ENCODE data around the gene DENND1B. TPM values are rescaled to one million over a fixed set of nuclear protein-coding genes. Genes with fewer than 3 reads are reported as not detected.
"Not testable (repeated sequence)": the region's sequence is repeated elsewhere in the genome, so short reads cannot be mapped to it uniquely, and the experiment has no call there.

DENND1B gene
- total RNA-seq, 2 experiments from 2014 or later, result 22.3 to 23.9 TPM

GRCh38 chr1:197575531-197575930 lies 199.7 kb downstream of the DENND1B start:
- CTCF ChIA-PET, H3K9me3 Mint-ChIP-seq, H3K4me1 Mint-ChIP-seq, DNase-seq, POLR2A ChIA-PET, H3K27me3 Mint-ChIP-seq, H3K4me3 Mint-ChIP-seq, H3K27ac Mint-ChIP-seq: not testable (repeated sequence)
- H3K36me3 Mint-ChIP-seq (ENCODE audit: low read depth), result peaks cover 40% of the 10 kb centered on the region

GRCh38 chr1:197572169-197572568 lies 203.1 kb downstream of the DENND1B start:
- H3K9me3 Mint-ChIP-seq, result peaks cover 24% of the 10 kb centered on the region
- no peak overlapping the region for H3K27ac Mint-ChIP-seq
- no peaks in the 10 kb centered on the region for H3K4me1 Mint-ChIP-seq
- no peak overlapping the region for H3K4me3 Mint-ChIP-seq
- H3K27me3 Mint-ChIP-seq, result no peaks in the 10 kb centered on the region
- CTCF ChIA-PET, result no interaction called here
- POLR2A ChIA-PET, result no interaction called here
- no peak for DNase-seq
- peaks cover 58% of the 10 kb centered on the region for H3K36me3 Mint-ChIP-seq (ENCODE audit: low read depth)

- CTCF ChIA-PET, result no interaction called here
- H3K27me3 Mint-ChIP-seq, result no peaks in the 10 kb centered on the region
- POLR2A ChIA-PET, result no interaction called here
- H3K4me1 Mint-ChIP-seq, result no peaks in the 10 kb centered on the region
- H3K4me3 Mint-ChIP-seq, result no peak overlapping the region
- peaks cover 21% of the 10 kb centered on the region for H3K9me3 Mint-ChIP-seq
- peaks cover 36% of the 10 kb centered on the region for H3K36me3 Mint-ChIP-seq (ENCODE audit: low read depth)
- no peak overlapping the region for H3K27ac Mint-ChIP-seq
- no peak for DNase-seq
Measured at GRCh38 chr1:197567442-197567841, 207.8 kb downstream of the DENND1B start.

- Mint-ChIP-seq H3K36me3 (ENCODE audit: low read depth) (no peaks in the 10 kb centered on the region), H3K27ac (no peak overlapping the region), H3K9me3 (no peaks in the 10 kb centered on the region), H3K27me3 (no peaks in the 10 kb centered on the region), H3K4me3 (no peak overlapping the region), H3K4me1 (no peaks in the 10 kb centered on the region)
- no peak for DNase-seq
- ChIA-PET CTCF (no interaction called here), POLR2A (no interaction called here)
Measured at GRCh38 chr1:197561041-197561440, 214.2 kb downstream of the DENND1B start.

- Mint-ChIP-seq H3K27me3 (no peaks in the 10 kb centered on the region), H3K27ac (no peak overlapping the region), H3K36me3 (ENCODE audit: low read depth) (no peaks in the 10 kb centered on the region), H3K4me1 (no peaks in the 10 kb centered on the region), H3K4me3 (no peak overlapping the region), H3K9me3 (no peaks in the 10 kb centered on the region)
- POLR2A ChIA-PET, result no interaction called here
- no peak for DNase-seq
- CTCF ChIA-PET, result no interaction called here
Measured at GRCh38 chr1:197559655-197560054, 215.6 kb downstream of the DENND1B start.

- H3K27ac Mint-ChIP-seq, result no peak overlapping the region
- ChIA-PET POLR2A (no interaction called here), CTCF (no interaction called here)
- no peaks in the 10 kb centered on the region for H3K4me1 Mint-ChIP-seq
- H3K4me3 Mint-ChIP-seq, result no peak overlapping the region
- H3K36me3 Mint-ChIP-seq (ENCODE audit: low read depth), result no peaks in the 10 kb centered on the region
- no peak for DNase-seq
- no peaks in the 10 kb centered on the region for H3K9me3 Mint-ChIP-seq
- no peaks in the 10 kb centered on the region for H3K27me3 Mint-ChIP-seq
Measured at GRCh38 chr1:197559244-197559643, 216.0 kb downstream of the DENND1B start.

GRCh38 chr1:197557302-197557701 lies 218.0 kb downstream of the DENND1B start:
- no peaks in the 10 kb centered on the region for H3K9me3 Mint-ChIP-seq
- H3K4me3 Mint-ChIP-seq, result no peak overlapping the region
- no peaks in the 10 kb centered on the region for H3K27me3 Mint-ChIP-seq
- DNase-seq, result no peak
- H3K36me3 Mint-ChIP-seq (ENCODE audit: low read depth), result no peaks in the 10 kb centered on the region
- H3K4me1 Mint-ChIP-seq, result no peaks in the 10 kb centered on the region
- POLR2A ChIA-PET, result no interaction called here
- H3K27ac Mint-ChIP-seq, result no peak overlapping the region
- CTCF ChIA-PET, result no interaction called here

- ChIA-PET CTCF (no interaction called here), POLR2A (no interaction called here)
- H3K4me1 Mint-ChIP-seq, result no peaks in the 10 kb centered on the region
- no peaks in the 10 kb centered on the region for H3K27me3 Mint-ChIP-seq
- no peaks in the 10 kb centered on the region for H3K36me3 Mint-ChIP-seq (ENCODE audit: low read depth)
- H3K27ac Mint-ChIP-seq, result no peak overlapping the region
- no peaks in the 10 kb centered on the region for H3K9me3 Mint-ChIP-seq
- DNase-seq, result no peak
- H3K4me3 Mint-ChIP-seq, result no peak overlapping the region
Measured at GRCh38 chr1:197553281-197553680, 222.0 kb downstream of the DENND1B start.

GRCh38 chr1:197546989-197547388 lies 228.3 kb downstream of the DENND1B start:
- CTCF ChIA-PET, result no interaction called here
- H3K4me1 Mint-ChIP-seq, result no peaks in the 10 kb centered on the region
- POLR2A ChIA-PET, result no interaction called here

GRCh38 chr1:197544553-197544952 lies 230.7 kb downstream of the DENND1B start:
- Mint-ChIP-seq H3K36me3 (ENCODE audit: low read depth) (peaks cover 6% of the 10 kb centered on the region), H3K27me3 (no peaks in the 10 kb centered on the region), H3K9me3 (no peaks in the 10 kb centered on the region), H3K27ac (no peak overlapping the region), H3K4me1 (no peaks in the 10 kb centered on the region), H3K4me3 (no peak overlapping the region)
- no peak for DNase-seq
- ChIA-PET POLR2A (no interaction called here), CTCF (no interaction called here)

More at GRCh38 chr1:197546989-197547388, 228.3 kb downstream of the DENND1B start:
- H3K27ac Mint-ChIP-seq, result no peak overlapping the region
- peaks cover 5% of the 10 kb centered on the region for H3K36me3 Mint-ChIP-seq (ENCODE audit: low read depth)
- H3K4me3 Mint-ChIP-seq, result no peak overlapping the region
- no peaks in the 10 kb centered on the region for H3K9me3 Mint-ChIP-seq
- no peak for DNase-seq
- no peaks in the 10 kb centered on the region for H3K27me3 Mint-ChIP-seq

- ChIA-PET CTCF (no interaction called here), POLR2A (no interaction called here)
- H3K36me3 Mint-ChIP-seq (ENCODE audit: low read depth), result peaks cover 7% of the 10 kb centered on the region
- H3K27me3 Mint-ChIP-seq, result no peaks in the 10 kb centered on the region
- no peak for DNase-seq
- no peak overlapping the region for H3K4me3 Mint-ChIP-seq
- no peak overlapping the region for H3K27ac Mint-ChIP-seq
- H3K4me1 Mint-ChIP-seq, result no peaks in the 10 kb centered on the region
- no peaks in the 10 kb centered on the region for H3K9me3 Mint-ChIP-seq
Measured at GRCh38 chr1:197544130-197544529, 231.2 kb downstream of the DENND1B start.

- Mint-ChIP-seq H3K27ac (no peak overlapping the region), H3K27me3 (no peaks in the 10 kb centered on the region), H3K4me3 (no peak overlapping the region), H3K36me3 (ENCODE audit: low read depth) (peaks cover 7% of the 10 kb centered on the region), H3K9me3 (no peaks in the 10 kb centered on the region), H3K4me1 (no peaks in the 10 kb centered on the region)
- ChIA-PET POLR2A (no interaction called here), CTCF (no interaction called here)
- DNase-seq, result no peak
Measured at GRCh38 chr1:197541411-197541810, 233.9 kb downstream of the DENND1B start.

GRCh38 chr1:197526736-197527371 lies 248.4 kb downstream of the DENND1B start:
- Mint-ChIP-seq H3K27ac (no peak overlapping the region), H3K36me3 (ENCODE audit: low read depth) (no peaks in the 10 kb centered on the region), H3K4me1 (no peaks in the 10 kb centered on the region), H3K27me3 (no peaks in the 10 kb centered on the region), H3K9me3 (no peaks in the 10 kb centered on the region), H3K4me3 (no peak overlapping the region)
- ChIA-PET CTCF (interaction anchor here (1.0 to 1.4 kb wide), 3 partner anchors 342 to 391 kb away, joined by 3 to 4 read pairs (median 3); partner anchors contain the start of gene C1orf53), POLR2A (no interaction called here)
- no peak for DNase-seq

- ChIA-PET CTCF (interaction anchor here (0.6 to 1.6 kb wide), 3 partner anchors 13 to 395 kb away, joined by 3 to 4 read pairs (median 4); no protein-coding TSS in a partner anchor), POLR2A (no interaction called here)
- DNase-seq, result peak; percentile 56
- Mint-ChIP-seq H3K27ac (no peak overlapping the region), H3K27me3 (no peaks in the 10 kb centered on the region), H3K36me3 (ENCODE audit: low read depth) (no peaks in the 10 kb centered on the region), H3K9me3 (no peaks in the 10 kb centered on the region), H3K4me3 (no peak overlapping the region), H3K4me1 (peaks cover 2% of the 10 kb centered on the region)
Measured at GRCh38 chr1:197521118-197521739, 254.1 kb downstream of the DENND1B start.

Data from activated CD4-positive, alpha-beta T cell treated with anti-CD3 and anti-CD28 coated beads, Interleukin-2, amount 10 ng/mL, durations not matched to agents 7 days and 5 days (primary cell).